ENCODE data around the gene ACTR1B.
A peak's percentile ranks its signal among the peaks of the same experiment; 100 is the strongest.

ACTR1B gene

DNA sequence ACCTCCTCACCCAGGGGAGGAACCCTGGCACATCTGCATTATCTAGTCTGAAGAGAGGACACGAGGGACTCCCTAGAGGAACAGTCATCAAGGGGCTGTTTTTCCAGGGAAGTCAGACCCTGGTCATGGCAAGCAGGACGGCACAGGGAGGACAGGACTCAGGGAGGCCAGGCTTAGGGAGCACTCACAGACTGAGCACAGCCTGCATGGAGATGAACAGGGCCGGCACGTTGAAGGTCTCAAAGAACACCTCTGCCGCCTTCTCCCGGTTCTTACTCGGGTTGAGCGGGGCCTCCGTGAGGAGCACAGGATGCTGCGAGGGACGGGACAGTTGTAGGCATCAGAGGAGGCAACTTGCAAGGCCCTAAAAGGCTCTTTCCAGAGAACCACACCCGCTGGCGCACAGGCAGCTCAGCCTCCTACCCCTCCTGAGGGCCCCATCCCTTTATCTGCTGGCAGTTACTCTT is 5.1 kb downstream of the ACTR1B start:
- Histone ChIP-seq H2BK12ac (ENCODE audit: low read length in 2 of 2) (no peak overlapping the region), H2AFZ (ENCODE audit: low read depth, low read length) (no peak overlapping the region), H3K4ac (ENCODE audit: low read depth in 1 of 2, low read length in 2 of 2) (no peak overlapping the region), H3K4me3 (ENCODE audit: insufficient read depth in 1 of 2, low read depth in 1 of 2, low read length in 2 of 2) (no peak overlapping the region), H3K79me1 (replicated peaks; ENCODE audit: low read length, poor library complexity, severe bottlenecking) (peaks cover 25% of the 10 kb centered on the region), H3K18ac (ENCODE audit: low read depth in 1 of 2, low read length in 2 of 2) (no peak overlapping the region), H2BK5ac (ENCODE audit: low read depth, low read length, poor library complexity, severe bottlenecking) (no peak overlapping the region), H3K36me3 (ENCODE audit: control insufficient read depth in 1 of 2, insufficient read depth in 2 of 2, low read depth in 1 of 2, low read length in 2 of 2) (peaks cover 56 to 64% of the 10 kb centered on the region in 2 experiments), H3K14ac (ENCODE audit: low read length in 2 of 2) (no peak overlapping the region), H3K9ac (ENCODE audit: low read length) (no peak overlapping the region), H3K9me3 (ENCODE audit: control insufficient read depth, low read length) (peaks cover 11% of the 10 kb centered on the region), H2AK5ac (ENCODE audit: low read length, severe bottlenecking) (no peak overlapping the region), H3K23ac (ENCODE audit: low read length in 2 of 2) (no peak overlapping the region), H3K27me3 (ENCODE audit: control insufficient read depth in 1 of 2, insufficient read depth in 1 of 2, low read length in 2 of 2) (no peaks in the 10 kb centered on the region), H3K4me2 (ENCODE audit: low read length, poor library complexity, severe bottlenecking) (no peak overlapping the region), H2BK15ac (ENCODE audit: low read depth, poor library complexity, severe bottlenecking) (no peak overlapping the region), H4K91ac (ENCODE audit: low read length) (no peak overlapping the region), H2BK120ac (ENCODE audit: low read depth, low read length) (no peak overlapping the region), H3K27ac (ENCODE audit: low read length, poor library complexity, severe bottlenecking) (no peak overlapping the region), H4K8ac (ENCODE audit: low read length) (no peak overlapping the region), H3K4me1 (ENCODE audit: control insufficient read depth, insufficient read depth, low read depth, low read length) (peaks cover 25% of the 10 kb centered on the region)
- no peak for DNase-seq
- WGBS = 97% methylated on average over 11 of the region's 13 CpGs

DNA sequence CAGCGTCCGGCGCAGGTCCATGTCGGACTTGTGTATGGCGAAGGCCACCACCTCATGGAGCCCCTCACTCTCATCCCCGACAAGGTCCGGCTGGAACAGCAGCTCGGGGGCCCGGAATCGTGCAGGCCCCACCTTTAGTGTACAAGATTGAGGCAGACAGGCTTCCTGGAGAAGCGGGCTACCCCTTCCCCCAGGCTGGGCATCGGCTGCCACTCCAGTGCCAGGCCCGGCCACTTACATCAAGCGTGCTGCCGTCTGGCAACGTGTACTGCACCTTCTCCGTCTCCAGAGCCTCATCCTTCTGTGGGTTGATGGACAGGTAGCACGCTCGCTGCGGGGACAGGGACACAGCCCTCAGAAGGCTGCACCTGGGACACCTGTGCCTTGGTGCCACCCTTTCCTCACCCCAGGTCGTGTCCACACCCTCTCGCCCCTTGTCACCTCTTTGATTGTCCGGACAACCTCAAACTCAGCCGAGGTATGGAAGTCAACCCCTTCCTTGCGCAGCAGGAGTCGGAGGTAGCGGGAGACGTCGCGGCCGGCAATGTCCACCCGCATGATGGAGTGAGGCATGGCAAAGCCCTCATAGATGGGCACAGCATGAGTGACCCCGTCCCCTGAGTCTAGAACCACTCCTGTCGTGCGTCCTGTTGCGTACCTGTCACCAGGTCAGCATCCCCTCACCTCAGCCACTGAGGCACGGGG is 5.7 kb downstream of the ACTR1B start:
- DNase-seq = no peak
- Histone ChIP-seq H3K27ac (ENCODE audit: low read length, poor library complexity, severe bottlenecking) (no peak overlapping the region), H3K4me3 (ENCODE audit: insufficient read depth in 1 of 2, low read depth in 1 of 2, low read length in 2 of 2) (no peak overlapping the region), H2AFZ (ENCODE audit: low read depth, low read length) (no peak overlapping the region), H3K9me3 (ENCODE audit: control insufficient read depth, low read length) (peaks cover 17% of the 10 kb centered on the region), H3K18ac (ENCODE audit: low read depth in 1 of 2, low read length in 2 of 2) (no peak overlapping the region), H2BK15ac (ENCODE audit: low read depth, poor library complexity, severe bottlenecking) (no peak overlapping the region), H3K23ac (ENCODE audit: low read length in 2 of 2) (no peak overlapping the region), H3K14ac (ENCODE audit: low read length in 2 of 2) (no peak overlapping the region), H3K79me1 (replicated peaks; ENCODE audit: low read length, poor library complexity, severe bottlenecking) (peaks cover 25% of the 10 kb centered on the region), H3K4ac (ENCODE audit: low read depth in 1 of 2, low read length in 2 of 2) (no peak overlapping the region), H2BK12ac (ENCODE audit: low read length in 2 of 2) (no peak overlapping the region), H2BK120ac (ENCODE audit: low read depth, low read length) (no peak overlapping the region), H3K27me3 (ENCODE audit: control insufficient read depth in 1 of 2, insufficient read depth in 1 of 2, low read length in 2 of 2) (no peaks in the 10 kb centered on the region), H3K4me1 (ENCODE audit: control insufficient read depth, insufficient read depth, low read depth, low read length) (peaks cover 25% of the 10 kb centered on the region), H4K91ac (ENCODE audit: low read length) (no peak overlapping the region), H2BK5ac (ENCODE audit: low read depth, low read length, poor library complexity, severe bottlenecking) (no peak overlapping the region), H3K9ac (ENCODE audit: low read length) (no peak overlapping the region), H4K8ac (ENCODE audit: low read length) (no peak overlapping the region), H2AK5ac (ENCODE audit: low read length, severe bottlenecking) (no peak overlapping the region), H3K4me2 (ENCODE audit: low read length, poor library complexity, severe bottlenecking) (no peak overlapping the region), H3K36me3 (ENCODE audit: control insufficient read depth in 1 of 2, insufficient read depth in 2 of 2, low read depth in 1 of 2, low read length in 2 of 2) (peaks cover 62 to 64% of the 10 kb centered on the region in 2 experiments)
- 98% methylated on average over 36 of the region's 37 CpGs for WGBS

- H3K27ac ChIP-seq (ENCODE audit: low read length, poor library complexity, severe bottlenecking) = no peak overlapping the region
- no peak overlapping the region for H4K91ac ChIP-seq (ENCODE audit: low read length)
- H2AK5ac ChIP-seq (ENCODE audit: low read length, severe bottlenecking) = no peak overlapping the region
- H3K9me3 ChIP-seq (ENCODE audit: control insufficient read depth, low read length) = peaks cover 18% of the 10 kb centered on the region
- no peaks in the 10 kb centered on the region for H3K27me3 ChIP-seq (ENCODE audit: control insufficient read depth in 1 of 2, insufficient read depth in 1 of 2, low read length in 2 of 2)
- H4K8ac ChIP-seq (ENCODE audit: low read length) = no peak overlapping the region
- no peak overlapping the region for H3K9ac ChIP-seq (ENCODE audit: low read length)
- H3K4me2 ChIP-seq (ENCODE audit: low read length, poor library complexity, severe bottlenecking) = no peak overlapping the region
- no peak overlapping the region for H2BK12ac ChIP-seq (ENCODE audit: low read length in 2 of 2)
- H2BK15ac ChIP-seq (ENCODE audit: low read depth, poor library complexity, severe bottlenecking) = no peak overlapping the region
- H3K18ac ChIP-seq (ENCODE audit: low read depth in 1 of 2, low read length in 2 of 2) = no peak overlapping the region
- peaks cover 25% of the 10 kb centered on the region for H3K79me1 ChIP-seq (replicated peaks; ENCODE audit: low read length, poor library complexity, severe bottlenecking)
- H3K4me3 ChIP-seq (ENCODE audit: insufficient read depth in 1 of 2, low read depth in 1 of 2, low read length in 2 of 2) = no peak overlapping the region
- no peak overlapping the region for H3K4ac ChIP-seq (ENCODE audit: low read depth in 1 of 2, low read length in 2 of 2)
- H3K36me3 ChIP-seq (ENCODE audit: control insufficient read depth in 1 of 2, insufficient read depth in 2 of 2, low read depth in 1 of 2, low read length in 2 of 2) = peaks cover 64 to 68% of the 10 kb centered on the region in 2 experiments
- H2AFZ ChIP-seq (ENCODE audit: low read depth, low read length) = no peak overlapping the region
- no peak overlapping the region for H3K14ac ChIP-seq (ENCODE audit: low read length in 2 of 2)
- H3K4me1 ChIP-seq (ENCODE audit: control insufficient read depth, insufficient read depth, low read depth, low read length) = peaks cover 21% of the 10 kb centered on the region
- no peak overlapping the region for H2BK120ac ChIP-seq (ENCODE audit: low read depth, low read length)
- DNase-seq = no peak
- 91% methylated on average over 15 of the region's 15 CpGs for WGBS
- H3K23ac ChIP-seq (ENCODE audit: low read length in 2 of 2) = no peak overlapping the region
- H2BK5ac ChIP-seq (ENCODE audit: low read depth, low read length, poor library complexity, severe bottlenecking) = no peak overlapping the region
These were observed 6.8 kb downstream of the ACTR1B start for GRCh38 chr2:97656905-97657587.

GRCh38 chr2:97656129-97656755 is 7.6 kb downstream of the ACTR1B start:
- Histone ChIP-seq H2BK120ac (ENCODE audit: low read depth, low read length) (no peak overlapping the region), H3K36me3 (ENCODE audit: control insufficient read depth in 1 of 2, insufficient read depth in 2 of 2, low read depth in 1 of 2, low read length in 2 of 2) (peaks cover 64 to 68% of the 10 kb centered on the region in 2 experiments), H3K27ac (ENCODE audit: low read length, poor library complexity, severe bottlenecking) (no peak overlapping the region), H3K4ac (ENCODE audit: low read depth in 1 of 2, low read length in 2 of 2) (no peak overlapping the region), H3K4me2 (ENCODE audit: low read length, poor library complexity, severe bottlenecking) (no peak overlapping the region), H2AK5ac (ENCODE audit: low read length, severe bottlenecking) (no peak overlapping the region), H2BK12ac (ENCODE audit: low read length in 2 of 2) (no peak overlapping the region), H3K4me3 (ENCODE audit: insufficient read depth in 1 of 2, low read depth in 1 of 2, low read length in 2 of 2) (no peak overlapping the region), H4K8ac (ENCODE audit: low read length) (no peak overlapping the region), H3K9ac (ENCODE audit: low read length) (no peak overlapping the region), H3K9me3 (ENCODE audit: control insufficient read depth, low read length) (peaks cover 18% of the 10 kb centered on the region), H2BK5ac (ENCODE audit: low read depth, low read length, poor library complexity, severe bottlenecking) (no peak overlapping the region), H4K91ac (ENCODE audit: low read length) (peak overlapping the region; percentile 35), H3K14ac (ENCODE audit: low read length in 2 of 2) (no peak overlapping the region), H3K23ac (ENCODE audit: low read length in 2 of 2) (no peak overlapping the region), H3K27me3 (ENCODE audit: control insufficient read depth in 1 of 2, insufficient read depth in 1 of 2, low read length in 2 of 2) (no peaks in the 10 kb centered on the region), H3K18ac (ENCODE audit: low read depth in 1 of 2, low read length in 2 of 2) (no peak overlapping the region), H3K79me1 (replicated peaks; ENCODE audit: low read length, poor library complexity, severe bottlenecking) (peaks cover 25% of the 10 kb centered on the region), H2BK15ac (ENCODE audit: low read depth, poor library complexity, severe bottlenecking) (peak overlapping the region; percentile 2), H2AFZ (ENCODE audit: low read depth, low read length) (no peak overlapping the region), H3K4me1 (ENCODE audit: control insufficient read depth, insufficient read depth, low read depth, low read length) (peaks cover 14% of the 10 kb centered on the region)
- no peak for DNase-seq
- WGBS = over 99% methylated on average over 7 of the region's 7 CpGs

Measured in mesenchymal stem cell (in vitro differentiated cells and primary cell).